H9 (cell line): ENCODE measurements around the gene GRIA1. TPM values are rescaled to one million over a fixed set of nuclear protein-coding genes. Genes with fewer than 3 reads are reported as not detected.

Experiments
- DNase-seq: peaks from one replicate; pipeline ENCODE4 v3.0.0-alpha.2; 2017
- H2AFZ ChIP-seq: one replicate; pipeline ENCODE4 v1.6.1; 2013; ENCODE audit warnings: mild to moderate bottlenecking, low read length, control low read depth, moderate library complexity
- H2AK5ac ChIP-seq: 2 replicates; pipeline ENCODE4 v1.6.1; 2013; ENCODE audit warnings: low read length, control low read depth, mixed read lengths; ENCODE audit not compliant: insufficient read length
- H2BK120ac ChIP-seq: one replicate; pipeline ENCODE4 v1.6.1; 2013; ENCODE audit warnings: low read depth, mild to moderate bottlenecking, low read length, control low read depth, inconsistent platforms; ENCODE audit not compliant: poor library complexity, severe bottlenecking
- H2BK12ac ChIP-seq: 2 replicates; pipeline ENCODE4 v1.6.1; 2013; ENCODE audit warnings: low read length, control low read depth, mixed read lengths, low read depth; ENCODE audit not compliant: insufficient read length
- H2BK15ac ChIP-seq: 2 replicates; pipeline ENCODE4 v1.6.1; 2013; ENCODE audit warnings: low read depth, low read length, control low read depth
- H2BK20ac ChIP-seq: one replicate; pipeline ENCODE4 v1.6.1; 2013; ENCODE audit warnings: low read depth, mild to moderate bottlenecking, low read length, control low read depth, inconsistent platforms; ENCODE audit not compliant: poor library complexity, severe bottlenecking
- H2BK5ac ChIP-seq: 2 replicates; pipeline ENCODE4 v1.6.1; 2013; ENCODE audit warnings: low read length, control low read depth, mixed read lengths; ENCODE audit not compliant: insufficient read length
- H3K14ac ChIP-seq: 2 replicates; pipeline ENCODE4 v1.6.1; 2013; ENCODE audit warnings: low read length, control low read depth; ENCODE audit not compliant: insufficient read depth
- H3K18ac ChIP-seq: 2 replicates; pipeline ENCODE4 v1.6.1; 2013; ENCODE audit warnings: low read depth, mild to moderate bottlenecking, mixed read lengths, low read length, control low read depth; ENCODE audit not compliant: insufficient read length
- H3K23ac ChIP-seq: 2 replicates; pipeline ENCODE4 v1.6.1; 2013; ENCODE audit warnings: low read length, control low read depth, mixed read lengths, low read depth; ENCODE audit not compliant: insufficient read length
- H3K23me2 ChIP-seq: 2 replicates; pipeline ENCODE4 v1.6.1; 2013; ENCODE audit warnings: low read depth, mild to moderate bottlenecking, mixed read lengths, low read length, control low read depth; ENCODE audit not compliant: insufficient read length, poor library complexity, severe bottlenecking
- H3K27ac ChIP-seq: 2 replicates; pipeline ENCODE4 v1.5.1; 2013; ENCODE audit warnings: low read length, control low read depth, mixed read lengths, low read depth; ENCODE audit not compliant: insufficient read length
- H3K27me3 ChIP-seq: 2 replicates; pipeline ENCODE4 v1.6.1; 2013; ENCODE audit warnings: low read length, control low read depth, inconsistent platforms; ENCODE audit not compliant: insufficient read depth
- H3K4ac ChIP-seq: 2 replicates; pipeline ENCODE4 v1.6.1; 2013; ENCODE audit warnings: low read depth, mild to moderate bottlenecking, control low read depth, inconsistent platforms, low read length, moderate library complexity
- H3K4me1 ChIP-seq: 2 replicates; pipeline ENCODE4 v1.6.1; 2013; ENCODE audit warnings: low read length, control low read depth, inconsistent platforms; ENCODE audit not compliant: insufficient read depth
- H3K4me2 ChIP-seq: 2 replicates; pipeline ENCODE4 v1.6.1; 2013; ENCODE audit warnings: low read length, control low read depth, mixed read lengths; ENCODE audit not compliant: insufficient read length, insufficient read depth
- H3K56ac ChIP-seq: 2 replicates; pipeline ENCODE4 v1.6.1; 2013; ENCODE audit warnings: low read depth, mild to moderate bottlenecking, mixed read lengths, low read length, control low read depth; ENCODE audit not compliant: insufficient read length
- H3K79me1 ChIP-seq: 2 replicates; pipeline ENCODE4 v1.6.1; 2013; ENCODE audit warnings: low read depth, mild to moderate bottlenecking, moderate library complexity, low read length, control low read depth, inconsistent platforms; ENCODE audit not compliant: insufficient read depth, poor library complexity, severe bottlenecking
- H3K79me2 ChIP-seq: 2 replicates; pipeline ENCODE4 v1.6.1; 2013; ENCODE audit warnings: low read length, control low read depth, inconsistent platforms; ENCODE audit not compliant: insufficient read depth
- H3K9ac ChIP-seq: 2 replicates; pipeline ENCODE4 v1.6.1; 2013; ENCODE audit warnings: low read length, control low read depth, mixed read lengths; ENCODE audit not compliant: insufficient read length; ENCODE audit errors: extremely low read depth
- H3K9me3 ChIP-seq: one replicate; pipeline ENCODE4 v1.6.1; 2013; ENCODE audit warnings: low read depth, low read length, inconsistent platforms; ENCODE audit not compliant: control insufficient read depth
- H3T11ph ChIP-seq: one replicate; pipeline ENCODE4 v1.6.1; 2013; ENCODE audit warnings: mild to moderate bottlenecking, low read length, control low read depth, inconsistent platforms
- H4K20me1 ChIP-seq: one replicate; pipeline ENCODE4 v1.6.1; 2013; ENCODE audit not compliant: control insufficient read depth, insufficient read length, insufficient read depth
- H4K5ac ChIP-seq: 2 replicates; pipeline ENCODE4 v1.6.1; 2013; ENCODE audit warnings: low read depth, mild to moderate bottlenecking, mixed read lengths, low read length, control low read depth; ENCODE audit not compliant: insufficient read length
- H4K8ac ChIP-seq: replicated peaks from 2 replicates; pipeline ENCODE4 v1.6.1; 2013; ENCODE audit warnings: low read length, control low read depth, mixed read lengths, low read depth; ENCODE audit not compliant: insufficient read length
- H4K91ac ChIP-seq: 2 replicates; pipeline ENCODE4 v1.6.1; 2013; ENCODE audit warnings: low read depth, mild to moderate bottlenecking, moderate library complexity, mixed read lengths, low read length, control low read depth; ENCODE audit not compliant: insufficient read length
- H3K27ac Mint-ChIP-seq, 3 experiments: 2 replicates in 2 of 3; 3 replicates in 1 of 3; pipeline ENCODE4 v1.8.0; 2020 to 2021; ENCODE audit warnings: mixed read lengths in 3 of 3, mild to moderate bottlenecking in 1 of 3, moderate library complexity in 1 of 3
- H3K27me3 Mint-ChIP-seq: 2 replicates; pipeline ENCODE4 v1.8.0; 2021; ENCODE audit warnings: low read depth, mild to moderate bottlenecking, moderate library complexity, mixed read lengths
- H3K36me3 Mint-ChIP-seq, 3 experiments: 2 replicates in 2 of 3; 3 replicates in 1 of 3; pipeline ENCODE4 v1.8.0; 2020 to 2021; ENCODE audit warnings: low read depth in 3 of 3, mixed read lengths in 3 of 3; ENCODE audit not compliant: insufficient read depth in 1 of 3
- H3K4me1 Mint-ChIP-seq, 2 experiments: 2 replicates each; pipeline ENCODE4 v1.8.0; 2020; ENCODE audit warnings: mixed read lengths in 2 of 2
- H3K4me3 Mint-ChIP-seq, 2 experiments: 2 replicates in 1 of 2; 3 replicates in 1 of 2; pipeline ENCODE4 v1.8.0; 2020 to 2021; ENCODE audit warnings: mild to moderate bottlenecking in 2 of 2, mixed read lengths in 2 of 2, moderate library complexity in 1 of 2
- H3K9me3 Mint-ChIP-seq, 2 experiments: 2 replicates in 1 of 2; 3 replicates in 1 of 2; pipeline ENCODE4 v1.8.0; 2020; ENCODE audit warnings: mild to moderate bottlenecking in 2 of 2, mixed read lengths in 2 of 2, moderate library complexity in 1 of 2
- CTCF ChIP-seq: fragments of 200-600 bp; sonication (generic); conservative IDR thresholded peaks from 3 replicates; pipeline ENCODE4 v1.8.0; 2021; ENCODE audit warnings: antibody characterized with exemption, mild to moderate bottlenecking
- total RNA-seq: library from RNA; stranded (reverse); gene quantifications from 2 replicates; pipeline ENCODE4 v1.2.1, GENCODE V29; 2021

The GRIA1 gene
- total RNA-seq, 1 experiment from 2014 or later, result 0.52 TPM

GRCh38 chr5:153498516-153498915 lies 8.0 kb downstream of the GRIA1 start:
- Histone ChIP-seq H3K79me1 (no peaks in the 10 kb centered on the region), H2BK5ac (no peak overlapping the region)

More at GRCh38 chr5:153498516-153498915, 8.0 kb downstream of the GRIA1 start:
- Histone ChIP-seq H3K23me2 (no peaks in the 10 kb centered on the region), H4K8ac (no peak overlapping the region), H2BK20ac (no peak overlapping the region), H3K23ac (no peak overlapping the region), H4K5ac (no peak overlapping the region), H2BK15ac (no peak overlapping the region), H2AFZ (no peak overlapping the region), H3K9me3 (no peaks in the 10 kb centered on the region), H3K56ac (no peak overlapping the region), H3K9ac (no peak overlapping the region), H4K91ac (no peak overlapping the region), H3K79me2 (no peaks in the 10 kb centered on the region), H3K4ac (no peak overlapping the region), H4K20me1 (no peaks in the 10 kb centered on the region), H3K27ac (no peak overlapping the region), H2AK5ac (no peak overlapping the region), H3K18ac (no peak overlapping the region), H3K4me1 (no peaks in the 10 kb centered on the region), H2BK120ac (no peak overlapping the region), H3K14ac (no peak overlapping the region), H3T11ph (no peak overlapping the region), H3K4me2 (no peak overlapping the region), H3K27me3 (no peaks in the 10 kb centered on the region), H2BK12ac (no peak overlapping the region)
- H3K9me3 Mint-ChIP-seq, result no peaks in the 10 kb centered on the region
- no peaks in the 10 kb centered on the region; the same call in 1 of the 2 replicates for H3K27me3 Mint-ChIP-seq
- no peak for TF ChIP-seq CTCF
- no peak overlapping the region for H3K27ac Mint-ChIP-seq
- no peak overlapping the region for H3K4me3 Mint-ChIP-seq
- H3K4me1 Mint-ChIP-seq, result peaks cover 0 to 4% of the 10 kb centered on the region in 2 experiments; a peak in 1 of 4 replicates
- H3K36me3 Mint-ChIP-seq, result no peaks in the 10 kb centered on the region
- no peak for DNase-seq
